Mesenchymal stem cell (in vitro differentiated cells and primary cell): ENCODE data around the gene EEA1.

Experiments
- DNase-seq: peaks from one replicate; pipeline ENCODE4 v3.0.0-alpha.2; 2013
- H2AFZ ChIP-seq: one replicate; pipeline ENCODE4 v1.6.1; 2013; ENCODE audit warnings: low read depth, mild to moderate bottlenecking, control low read depth, inconsistent platforms, low read length, moderate library complexity
- H2AK5ac ChIP-seq: 2 replicates; pipeline ENCODE4 v1.6.1; 2013; ENCODE audit warnings: low read length, moderate library complexity, mild to moderate bottlenecking, inconsistent platforms; ENCODE audit not compliant: severe bottlenecking
- H2BK120ac ChIP-seq: one replicate; pipeline ENCODE4 v1.6.1; 2013; ENCODE audit warnings: low read depth, mild to moderate bottlenecking, inconsistent platforms, low read length, moderate library complexity
- H2BK12ac ChIP-seq, 2 experiments: one replicate each; pipeline ENCODE4 v1.6.1; 2013; ENCODE audit warnings: inconsistent platforms in 2 of 2, low read length in 2 of 2, mild to moderate bottlenecking in 2 of 2, moderate library complexity in 2 of 2, control low read depth in 1 of 2
- H2BK15ac ChIP-seq: one replicate; pipeline ENCODE4 v1.6.1; 2013; ENCODE audit warnings: mild to moderate bottlenecking, low read depth, inconsistent platforms; ENCODE audit not compliant: poor library complexity, severe bottlenecking
- H2BK5ac ChIP-seq: 2 replicates; pipeline ENCODE4 v1.6.1; 2013; ENCODE audit warnings: low read depth, mild to moderate bottlenecking, low read length, control low read depth, inconsistent platforms; ENCODE audit not compliant: poor library complexity, severe bottlenecking
- H3K14ac ChIP-seq, 2 experiments: one replicate each; pipeline ENCODE4 v1.6.1; 2013; ENCODE audit warnings: inconsistent platforms in 2 of 2, low read length in 2 of 2, control low read depth in 1 of 2, mild to moderate bottlenecking in 1 of 2, moderate library complexity in 1 of 2
- H3K18ac ChIP-seq, 2 experiments: one replicate each; pipeline ENCODE4 v1.6.1; 2013; ENCODE audit warnings: inconsistent platforms in 2 of 2, low read length in 2 of 2, control low read depth in 1 of 2, low read depth in 1 of 2, mild to moderate bottlenecking in 1 of 2
- H3K23ac ChIP-seq, 2 experiments: one replicate each; pipeline ENCODE4 v1.6.1; 2013; ENCODE audit warnings: inconsistent platforms in 2 of 2, low read length in 2 of 2, mild to moderate bottlenecking in 2 of 2, moderate library complexity in 2 of 2, control low read depth in 1 of 2
- H3K27ac ChIP-seq: 2 replicates; pipeline ENCODE4 v1.5.1; 2013; ENCODE audit warnings: mild to moderate bottlenecking, moderate library complexity, low read length, control low read depth, inconsistent platforms; ENCODE audit not compliant: poor library complexity, severe bottlenecking
- H3K27me3 ChIP-seq, 2 experiments: 2 replicates each; pipeline versions ENCODE4 v1.6.1 to v1.7.0; 2013; ENCODE audit warnings: low read length in 2 of 2, mild to moderate bottlenecking in 2 of 2, moderate library complexity in 2 of 2, control low read depth in 1 of 2, inconsistent platforms in 1 of 2; ENCODE audit not compliant: control insufficient read depth in 1 of 2, insufficient read depth in 1 of 2
- H3K36me3 ChIP-seq, 2 experiments: 2 replicates each; pipeline versions ENCODE4 v1.6.1 to v1.7.0; 2013; ENCODE audit warnings: low read length in 2 of 2, control low read depth in 1 of 2, inconsistent platforms in 1 of 2, low read depth in 1 of 2, mild to moderate bottlenecking in 1 of 2; ENCODE audit not compliant: insufficient read depth in 2 of 2, control insufficient read depth in 1 of 2
- H3K4ac ChIP-seq, 2 experiments: one replicate each; pipeline ENCODE4 v1.6.1; 2013; ENCODE audit warnings: inconsistent platforms in 2 of 2, low read length in 2 of 2, mild to moderate bottlenecking in 2 of 2, moderate library complexity in 2 of 2, control low read depth in 1 of 2, low read depth in 1 of 2
- H3K4me1 ChIP-seq: 2 replicates; pipeline ENCODE4 v1.6.1; 2013; ENCODE audit warnings: low read depth, low read length, control low read depth; ENCODE audit not compliant: control insufficient read depth, insufficient read depth
- H3K4me2 ChIP-seq: 2 replicates; pipeline ENCODE4 v1.6.1; 2013; ENCODE audit warnings: low read length, mild to moderate bottlenecking, inconsistent platforms; ENCODE audit not compliant: poor library complexity, severe bottlenecking
- H3K4me3 ChIP-seq, 2 experiments: 2 replicates each; pipeline versions ENCODE4 v1.5.1 to v1.7.0; 2013; ENCODE audit warnings: low read length in 2 of 2, mild to moderate bottlenecking in 2 of 2, control low read depth in 1 of 2, low read depth in 1 of 2; ENCODE audit not compliant: insufficient read depth in 1 of 2
- H3K79me1 ChIP-seq: replicated peaks from 2 replicates; pipeline ENCODE4 v1.6.1; 2013; ENCODE audit warnings: mild to moderate bottlenecking, control low read depth, low read length, inconsistent platforms; ENCODE audit not compliant: poor library complexity, severe bottlenecking
- H3K9ac ChIP-seq: 2 replicates; pipeline ENCODE4 v1.7.0; 2013; ENCODE audit warnings: mild to moderate bottlenecking, low read length, moderate library complexity
- H3K9me3 ChIP-seq: 2 replicates; pipeline ENCODE4 v1.7.0; 2013; ENCODE audit warnings: mild to moderate bottlenecking, low read length; ENCODE audit not compliant: control insufficient read depth
- H4K8ac ChIP-seq: one replicate; pipeline ENCODE4 v1.6.1; 2013; ENCODE audit warnings: inconsistent platforms, mild to moderate bottlenecking, low read length, moderate library complexity
- H4K91ac ChIP-seq: one replicate; pipeline ENCODE4 v1.6.1; 2013; ENCODE audit warnings: mild to moderate bottlenecking, low read length, inconsistent platforms
- WGBS: methylation state at CpG from one replicate; pipeline ENCODE4 v1.1.7; 2013; ENCODE audit warnings: mixed read lengths; 5-methylcytosine and 5-hydroxymethylcytosine counted together

EEA1 gene

DNA sequence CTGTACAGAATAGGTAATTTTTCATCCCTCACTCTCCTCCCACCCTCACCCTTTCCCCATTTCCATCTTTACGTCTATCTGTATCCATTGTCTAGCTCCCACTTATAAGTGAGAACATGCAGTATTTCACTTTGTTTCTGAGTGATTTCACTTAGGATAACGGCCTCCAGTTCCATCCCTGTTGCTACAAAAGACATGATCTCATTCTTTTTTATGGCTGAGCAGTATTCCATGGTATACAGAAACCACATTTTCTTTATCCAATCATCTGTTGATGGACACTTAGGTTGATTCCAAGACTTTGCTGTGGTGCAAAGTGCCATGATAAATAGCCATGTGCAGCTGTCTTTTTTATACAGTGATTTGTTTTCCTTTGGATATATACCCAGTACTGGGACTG is 16.4 kb downstream of the EEA1 start:
- Histone ChIP-seq H2BK15ac (no peak overlapping the region), H2AK5ac (no peak overlapping the region), H3K27me3 (no peaks in the 10 kb centered on the region), H4K8ac (no peak overlapping the region), H3K14ac (no peak overlapping the region), H2AFZ (no peak overlapping the region), H3K9ac (no peak overlapping the region), H3K27ac (no peak overlapping the region), H3K4me2 (no peak overlapping the region), H2BK5ac (no peak overlapping the region), H3K4me1 (no peaks in the 10 kb centered on the region), H3K23ac (no peak overlapping the region), H3K36me3 (peaks cover 0 to 10% of the 10 kb centered on the region in 2 experiments), H4K91ac (no peak overlapping the region), H3K4me3 (no peak overlapping the region), H3K79me1 (peaks cover 18% of the 10 kb centered on the region), H3K18ac (no peak overlapping the region), H3K4ac (no peak overlapping the region), H2BK12ac (no peak overlapping the region), H3K9me3 (peaks cover 7% of the 10 kb centered on the region), H2BK120ac (no peak overlapping the region)
- no peak for DNase-seq
- 100% methylated on average over 2 of the region's 2 CpGs for WGBS

DNA sequence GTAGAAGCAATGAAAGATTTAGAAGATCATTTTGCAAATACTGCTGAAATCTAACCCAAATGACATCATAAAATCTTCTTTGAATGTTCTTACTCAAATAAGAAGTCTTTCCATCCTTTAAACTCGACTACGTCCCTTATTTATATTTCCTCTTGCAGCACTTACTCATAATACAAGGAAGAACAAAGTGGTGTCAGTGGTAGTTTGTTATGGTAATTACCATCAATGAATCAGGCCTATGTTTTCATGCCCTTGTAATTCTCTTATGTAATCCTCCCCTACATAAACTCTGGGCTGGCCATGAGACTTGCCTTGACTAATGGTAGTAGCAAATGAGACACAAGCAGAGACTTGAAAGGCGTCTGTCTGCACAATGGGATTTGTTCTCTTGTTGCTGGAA is 17.0 kb downstream of the EEA1 start:
- Histone ChIP-seq H3K4me3 (no peak overlapping the region), H2AFZ (no peak overlapping the region), H4K91ac (no peak overlapping the region), H2BK120ac (no peak overlapping the region), H3K27ac (no peak overlapping the region), H3K27me3 (no peaks in the 10 kb centered on the region), H3K14ac (no peak overlapping the region), H3K9ac (no peak overlapping the region), H3K4me1 (no peaks in the 10 kb centered on the region), H3K36me3 (peaks cover 0 to 16% of the 10 kb centered on the region in 2 experiments), H4K8ac (no peak overlapping the region), H3K23ac (no peak overlapping the region), H2BK12ac (no peak overlapping the region), H2AK5ac (no peak overlapping the region), H3K79me1 (peaks cover 18% of the 10 kb centered on the region), H3K4ac (no peak overlapping the region), H3K18ac (no peak overlapping the region), H2BK5ac (no peak overlapping the region), H3K9me3 (peaks cover 7% of the 10 kb centered on the region), H3K4me2 (no peak overlapping the region), H2BK15ac (no peak overlapping the region)
- WGBS = 91% methylated on average over 1 of the region's 3 CpGs
- DNase-seq = peak; percentile 50

DNA sequence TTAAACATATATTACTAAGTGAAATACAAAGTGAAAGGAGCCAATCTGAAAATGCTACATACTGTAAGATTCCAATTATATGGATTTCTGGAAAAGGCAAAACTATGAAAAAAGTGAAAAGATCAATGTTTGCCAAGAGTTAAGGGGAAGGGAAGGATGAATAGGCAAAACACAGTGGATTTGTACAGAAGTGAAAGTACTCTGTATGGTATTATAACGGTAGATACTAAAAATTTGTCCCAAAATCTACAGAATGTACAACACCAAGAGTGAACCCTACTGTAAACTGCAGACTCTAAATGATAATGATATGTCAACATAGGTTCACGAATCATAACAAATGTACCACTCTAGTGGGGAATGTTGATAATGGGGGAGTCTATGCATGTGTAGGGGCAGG is 17.8 kb downstream of the EEA1 start:
- Histone ChIP-seq H2BK5ac (no peak overlapping the region), H4K91ac (no peak overlapping the region), H3K27ac (no peak overlapping the region), H3K79me1 (peaks cover 18% of the 10 kb centered on the region), H3K9me3 (peaks cover 7% of the 10 kb centered on the region), H2AFZ (no peak overlapping the region), H2BK120ac (no peak overlapping the region), H3K14ac (no peak overlapping the region), H3K4me1 (no peaks in the 10 kb centered on the region), H3K23ac (no peak overlapping the region), H3K18ac (no peak overlapping the region), H3K9ac (no peak overlapping the region), H2BK15ac (no peak overlapping the region), H3K36me3 (peaks cover 0 to 16% of the 10 kb centered on the region in 2 experiments), H3K4me2 (no peak overlapping the region), H3K27me3 (no peaks in the 10 kb centered on the region), H2AK5ac (no peak overlapping the region), H2BK12ac (no peak overlapping the region), H3K4me3 (no peak overlapping the region), H4K8ac (no peak overlapping the region), H3K4ac (no peak overlapping the region)
- DNase-seq = no peak
- no CpG with 5 or more reads among the region's 2 CpGs for WGBS

DNA sequence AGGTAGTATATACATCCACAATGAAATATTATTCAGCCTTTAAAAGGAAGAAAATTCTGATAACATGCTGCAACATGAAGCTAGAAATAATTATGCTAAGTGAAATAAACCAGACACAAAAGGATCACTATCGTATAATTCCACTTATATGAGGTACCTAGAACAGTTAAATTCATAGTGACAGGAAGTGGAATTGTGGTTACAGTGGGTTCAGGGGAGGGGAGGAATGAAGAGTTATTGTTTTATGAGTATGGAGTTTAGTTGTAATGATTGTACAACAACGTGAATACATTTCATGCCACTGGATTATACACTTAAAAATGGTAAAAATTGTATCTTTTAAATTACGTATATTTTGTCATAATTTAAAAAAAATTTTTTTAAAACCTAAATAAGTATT is 21.0 kb downstream of the EEA1 start:
- H3K14ac ChIP-seq = no peak overlapping the region
- no peak overlapping the region for H2AFZ ChIP-seq
- H3K27ac ChIP-seq = no peak overlapping the region
- H3K23ac ChIP-seq = no peak overlapping the region
- no peak overlapping the region for H2BK120ac ChIP-seq
- DNase-seq = no peak
- H2AK5ac ChIP-seq = no peak overlapping the region
- no peak overlapping the region for H3K4ac ChIP-seq
- no peak overlapping the region for H3K4me2 ChIP-seq
- WGBS = no CpG with 5 or more reads among the region's 3 CpGs
- H2BK5ac ChIP-seq = no peak overlapping the region
- no peak overlapping the region for H2BK12ac ChIP-seq
- peaks cover 10% of the 10 kb centered on the region for H3K79me1 ChIP-seq
- H4K8ac ChIP-seq = no peak overlapping the region
- peaks cover 0 to 19% of the 10 kb centered on the region in 2 experiments for H3K36me3 ChIP-seq
- H3K9ac ChIP-seq = no peak overlapping the region
- peaks cover 3% of the 10 kb centered on the region for H3K4me1 ChIP-seq
- no peak overlapping the region for H4K91ac ChIP-seq
- H3K4me3 ChIP-seq = no peak overlapping the region
- H3K9me3 ChIP-seq = peaks cover 7% of the 10 kb centered on the region
- H3K18ac ChIP-seq = no peak overlapping the region
- H2BK15ac ChIP-seq = no peak overlapping the region
- H3K27me3 ChIP-seq = no peaks in the 10 kb centered on the region
